Ovary (tissue), 9 donors: ENCODE data around the gene PHLDA2. TPM values are rescaled to one million over a fixed set of nuclear protein-coding genes. Genes with fewer than 3 reads are reported as not detected.

ENCODE experiments used
- DNase-seq, 5 donors: peaks; one replicate each; pipeline ENCODE4 v3.0.0-alpha.2; 2019 to 2020
- H3K27ac ChIP-seq, 2 donors: fragments of 200-600 bp; one replicate each; pipeline versions ENCODE4 v1.5.1 to v1.8.0; 2019 to 2022
- H3K27me3 ChIP-seq: fragments of 200-600 bp; one replicate; pipeline ENCODE4 v1.8.0; 2022
- H3K36me3 ChIP-seq: fragments of 200-600 bp; sonication (generic); one replicate; pipeline ENCODE4 v1.5.1; 2019
- H3K4me1 ChIP-seq: one replicate; pipeline ENCODE4 v1.8.1; 2013; ENCODE audit warnings: mild to moderate bottlenecking, moderate library complexity; ENCODE audit not compliant: insufficient read depth
- H3K4me3 ChIP-seq: fragments of 200-600 bp; sonication (generic); one replicate; pipeline ENCODE4 v1.5.1; 2017
- H3K9me3 ChIP-seq, 2 donors: fragments of 200-600 bp in 1 of 2; sonication (generic) in 1 of 2; one replicate each; pipeline versions ENCODE4 v1.5.1 to v1.8.1; 2013 to 2019; ENCODE audit warnings: mild to moderate bottlenecking in 1 of 2, moderate library complexity in 1 of 2
- CTCF ChIP-seq, 3 donors: fragments of 450-650 bp in 2 of 3; fragments of 200-600 bp in 1 of 3; IDR thresholded peaks; one replicate each; pipeline versions ENCODE4 v1.5.1 to v1.8.0; 2016 to 2022; ENCODE audit warnings: antibody characterized with exemption in 3 of 3, mild to moderate bottlenecking in 1 of 3
- EP300 ChIP-seq: sonication (generic); formaldehyde crosslinking; IDR thresholded peaks from one replicate; pipeline ENCODE4 v1.6.1; 2017; ENCODE audit warnings: antibody characterized with exemption
- POLR2A ChIP-seq: fragments of 450-650 bp; IDR thresholded peaks from one replicate; pipeline ENCODE4 v1.6.1; 2017; ENCODE audit warnings: antibody characterized with exemption, mild to moderate bottlenecking, moderate library complexity
- WGBS, 3 donors: extraction: QIAGEN DNeasy Blood & Tissue Kit in 1 of 3; methylation state at CpG; one replicate each; pipeline versions ENCODE4 v1.1.5 to v1.1.7; 2013 to 2017; 5-methylcytosine and 5-hydroxymethylcytosine counted together
- intact Hi-C, 4 donors: fragments of 100-400 bp; cut with DNase I; formaldehyde crosslinking; loops; one replicate each; pipeline versions ENCODE4 v1.11.0 to v1.15.1; 2022 to 2023
- polyA plus RNA-seq, 2 donors: library from polyadenylated mRNA; stranded (reverse); fragments of 200-250 nt in 1 of 2; fragments of 350-450 nt in 1 of 2; fragmentation: Illumina TruSeq in 1 of 2; extraction: RNeasy Lipid Tissue Mini Kit (QIAGEN cat#74804) in 1 of 2; gene quantifications; one replicate each; pipeline ENCODE4 v1.2.3, GENCODE V29; 2013 to 2014
- total RNA-seq, 7 donors: library from RNA; depleted of rRNA in 2 of 7; stranded (reverse); fragments of >200 nt in 2 of 7; fragmentation: NEBNext Ultra II Directional in 3 of 7; extraction: Animal tissue kit (Norgen Biotek cat#: 25700) in 3 of 7; gene quantifications; one replicate each; pipeline versions ENCODE4 v1.1.0 to v1.2.4, GENCODE V29; 2016 to 2023
- donor health status: DM: no; HTN: no; CAD: no; lungs with moderate emphysema.
- donor health status: DM: no; HTN: no; CAD: no.
- donor health status: Bipolar disorder and iron deficiency.
- donor health status: DM: yes; HTN: yes; CAD: no.
- donor health status: DM: no; HTN: no; CAD: no.
- donor health status: DM: yes; HTN: yes; CAD: no.

PHLDA2 gene
- total and polyA plus RNA-seq, 9 donors = 0.60 to 11.3 (median 1.7) TPM; not detected in 1

- Histone ChIP-seq H3K27me3 (no peaks in the 10 kb centered on the region), H3K4me3 (no peak overlapping the region), H3K9me3 (no peaks in the 10 kb centered on the region), H3K36me3 (no peaks in the 10 kb centered on the region), H3K27ac (no peak overlapping the region), H3K4me1 (no peaks in the 10 kb centered on the region)
- TF ChIP-seq POLR2A (no peak), EP300 (no peak), CTCF (IDR thresholded peaks at IDR 0.05) (no peak)
- DNase-seq = no peak
- 84 to 90% (median 85%) methylated on average over 11 of the region's 11 CpGs for WGBS, 3 donors
- intact Hi-C loops = loop anchor here in 1 of 4 donors (10.0 kb wide), 1 partner anchor 711 kb away; no protein-coding TSS in a partner anchor
These were observed 13.7 kb downstream of the PHLDA2 start for GRCh38 chr11:2915473-2915872.

- DNase-seq = no peak
- no peak overlapping the region for H3K27ac ChIP-seq
- no peaks in the 10 kb centered on the region for H3K36me3 ChIP-seq
- intact Hi-C loops = loop anchor here in 1 of 4 donors (10.0 kb wide), 1 partner anchor 710 kb away; no protein-coding TSS in a partner anchor
- H3K4me3 ChIP-seq = no peak overlapping the region
- H3K27me3 ChIP-seq = no peaks in the 10 kb centered on the region
- H3K4me1 ChIP-seq = no peaks in the 10 kb centered on the region
- H3K9me3 ChIP-seq = no peaks in the 10 kb centered on the region
- 85 to 91% (median 85%) methylated on average over 18 of the region's 18 CpGs for WGBS, 3 donors
- TF ChIP-seq POLR2A (no peak), CTCF (IDR thresholded peaks at IDR 0.05) (no peak), EP300 (no peak)
These were observed 14.6 kb downstream of the PHLDA2 start for GRCh38 chr11:2914455-2915195.

GRCh38 chr11:2913776-2914175 lies 15.4 kb downstream of the PHLDA2 start:
- Histone ChIP-seq H3K27ac (no peak overlapping the region), H3K27me3 (no peaks in the 10 kb centered on the region), H3K4me3 (no peak overlapping the region), H3K36me3 (no peaks in the 10 kb centered on the region), H3K9me3 (no peaks in the 10 kb centered on the region), H3K4me1 (no peaks in the 10 kb centered on the region)
- TF ChIP-seq CTCF (IDR thresholded peaks at IDR 0.05) (no peak), POLR2A (no peak), EP300 (no peak)
- intact Hi-C loops = loop anchor here in 1 of 4 donors (10.0 kb wide), 1 partner anchor 709 kb away; no protein-coding TSS in a partner anchor
- WGBS, 3 donors = 74 to 92% (median 82%) methylated on average over 9 of the region's 9 CpGs
- no peak for DNase-seq

GRCh38 chr11:2913019-2913431 lies 16.2 kb downstream of the PHLDA2 start:
- H3K36me3 ChIP-seq = no peaks in the 10 kb centered on the region
- no peak for TF ChIP-seq EP300
- no peak for TF ChIP-seq POLR2A
- no peak for TF ChIP-seq CTCF (IDR thresholded peaks at IDR 0.05)
- H3K4me1 ChIP-seq = no peaks in the 10 kb centered on the region
- intact Hi-C loops = loop anchor here in 1 of 4 donors (10.0 kb wide), 1 partner anchor 708 kb away; no protein-coding TSS in a partner anchor
- H3K4me3 ChIP-seq = no peak overlapping the region
- no peak overlapping the region for H3K27ac ChIP-seq
- no peaks in the 10 kb centered on the region for H3K9me3 ChIP-seq
- no peaks in the 10 kb centered on the region for H3K27me3 ChIP-seq
- 80 to 90% (median 87%) methylated on average over 13 of the region's 13 CpGs for WGBS, 3 donors
- DNase-seq = no peak
